Activated CD8-positive, alpha-beta memory T cell treated with anti-CD3 and anti-CD28 coated beads, Interleukin-2, amount 50 U/mL, for 1 hour (primary cell): ENCODE data around the gene CYP26C1.

Experiments used
- DNase-seq: peaks from one replicate; pipeline ENCODE4 v3.0.0-alpha.2; 2020; ENCODE audit errors: extremely low read depth

CYP26C1 gene, protein sequence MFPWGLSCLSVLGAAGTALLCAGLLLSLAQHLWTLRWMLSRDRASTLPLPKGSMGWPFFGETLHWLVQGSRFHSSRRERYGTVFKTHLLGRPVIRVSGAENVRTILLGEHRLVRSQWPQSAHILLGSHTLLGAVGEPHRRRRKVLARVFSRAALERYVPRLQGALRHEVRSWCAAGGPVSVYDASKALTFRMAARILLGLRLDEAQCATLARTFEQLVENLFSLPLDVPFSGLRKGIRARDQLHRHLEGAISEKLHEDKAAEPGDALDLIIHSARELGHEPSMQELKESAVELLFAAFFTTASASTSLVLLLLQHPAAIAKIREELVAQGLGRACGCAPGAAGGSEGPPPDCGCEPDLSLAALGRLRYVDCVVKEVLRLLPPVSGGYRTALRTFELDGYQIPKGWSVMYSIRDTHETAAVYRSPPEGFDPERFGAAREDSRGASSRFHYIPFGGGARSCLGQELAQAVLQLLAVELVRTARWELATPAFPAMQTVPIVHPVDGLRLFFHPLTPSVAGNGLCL

DNA sequence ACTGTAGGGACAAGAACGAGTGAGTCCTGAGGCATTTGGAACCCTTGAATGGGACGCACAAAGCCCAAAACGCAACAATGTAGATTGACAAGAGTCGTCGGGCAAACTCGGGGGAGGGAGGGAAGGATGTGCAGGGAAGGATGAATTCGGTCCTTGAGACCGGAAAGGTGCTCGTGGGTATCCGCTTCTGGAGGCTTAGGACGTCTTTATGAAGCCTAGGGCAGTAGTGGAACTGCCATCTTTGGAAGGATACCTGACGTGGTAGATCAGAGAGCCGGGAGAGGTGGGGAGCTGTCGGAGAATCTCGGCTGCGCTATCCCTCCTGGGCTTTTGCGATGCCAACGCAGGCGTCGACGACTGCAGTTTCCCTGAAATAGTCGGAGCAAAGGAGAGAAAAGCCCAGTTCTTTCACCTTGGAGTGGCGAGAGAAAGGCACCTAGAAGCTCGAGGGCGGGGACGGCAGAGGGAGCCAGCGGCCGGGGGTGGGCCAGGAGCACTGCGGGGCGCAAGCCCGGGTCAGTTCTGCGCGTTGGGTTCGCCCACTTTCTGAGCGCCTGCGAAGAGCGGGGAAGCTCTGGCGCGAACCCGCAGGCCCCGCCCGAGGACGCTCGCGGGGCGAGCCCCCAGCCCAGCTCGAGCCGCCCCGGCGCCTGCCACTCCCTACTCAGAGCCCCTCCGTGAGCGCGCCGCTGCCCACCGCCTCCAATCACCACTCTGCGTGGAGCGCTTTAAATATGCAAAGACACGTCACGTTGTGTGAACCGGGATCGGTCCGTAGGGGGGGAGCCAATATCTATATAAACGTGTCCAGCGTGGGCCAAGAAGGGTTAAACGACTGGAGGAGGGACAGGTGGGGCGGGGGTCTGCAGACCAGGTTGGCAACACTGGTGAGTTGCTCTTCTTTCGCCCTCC, at the start of gene CYP26C1:
TSS of gene CYP26C1 (plus strand) at position 824 of the 912 bp plus-strand sequence. CDS start 466 bp downstream, outside the sequence.
- DNase-seq: no peak

DNA sequence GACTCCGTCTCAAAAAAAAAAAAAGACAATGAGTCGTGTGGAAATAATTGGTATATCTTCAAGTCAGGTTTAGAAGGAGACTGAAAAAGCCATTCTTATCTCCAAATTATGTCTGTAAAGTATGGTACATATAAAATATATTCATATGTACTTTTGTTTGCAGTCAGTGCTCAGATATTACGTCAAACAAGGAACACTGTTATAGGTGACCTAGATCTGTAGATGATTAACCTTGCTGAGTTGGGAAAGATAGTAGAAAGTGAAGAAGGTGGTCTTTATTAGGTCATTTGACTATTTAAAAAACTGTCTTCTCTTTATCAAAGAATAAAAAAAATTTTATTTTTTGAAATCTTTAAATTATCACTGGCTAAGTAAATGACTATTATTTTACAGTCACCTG, 44.9 kb upstream of the CYP26C1 start:
- DNase-seq: no peak

- DNase-seq: no peak
Observed at GRCh38 chr10:93023013-93023650, 37.5 kb upstream of the CYP26C1 start.

GRCh38 chr10:93026072-93026471, 34.5 kb upstream of the CYP26C1 start:
- no peak for DNase-seq

- no peak for DNase-seq
Observed at GRCh38 chr10:93027508-93027907, 33.1 kb upstream of the CYP26C1 start.

DNA sequence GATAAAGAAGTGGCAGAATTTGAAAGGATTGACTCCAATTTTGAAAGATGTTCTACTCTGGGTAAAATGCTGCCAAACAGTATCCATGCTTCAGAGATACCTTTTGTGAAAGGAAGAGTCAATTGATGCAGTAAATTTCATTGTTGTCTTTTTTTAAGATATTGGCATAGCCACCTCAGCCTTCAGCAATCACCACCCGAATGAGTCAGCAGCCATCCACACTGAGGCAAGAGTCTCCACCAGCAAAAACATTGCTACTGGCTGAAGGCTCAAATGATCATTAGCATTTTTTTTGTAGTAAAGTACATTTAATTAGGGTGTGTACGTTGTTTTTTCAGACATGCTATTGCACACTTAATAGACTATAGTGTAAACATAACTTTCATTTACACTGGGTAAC, 31.7 kb upstream of the CYP26C1 start:
- no peak for DNase-seq

DNA sequence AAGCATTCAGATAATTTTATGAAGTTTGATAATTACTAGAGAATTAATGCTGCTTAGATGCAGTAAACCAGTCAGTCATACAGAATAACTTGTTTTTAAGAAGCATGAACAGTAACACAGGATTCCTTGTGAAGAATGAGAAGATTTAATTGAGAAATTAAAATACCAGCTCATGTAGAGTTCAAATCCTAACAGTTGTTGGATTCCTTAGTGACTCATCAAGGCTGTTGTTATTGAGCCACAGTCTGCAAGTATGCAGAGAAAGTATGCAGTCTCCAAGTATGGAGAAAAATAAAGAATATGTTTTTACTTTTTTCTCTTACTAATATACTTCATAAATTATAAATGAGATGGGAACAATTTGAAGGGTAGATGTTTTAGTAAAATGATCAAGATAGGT, 30.2 kb upstream of the CYP26C1 start:
- no peak for DNase-seq

DNA sequence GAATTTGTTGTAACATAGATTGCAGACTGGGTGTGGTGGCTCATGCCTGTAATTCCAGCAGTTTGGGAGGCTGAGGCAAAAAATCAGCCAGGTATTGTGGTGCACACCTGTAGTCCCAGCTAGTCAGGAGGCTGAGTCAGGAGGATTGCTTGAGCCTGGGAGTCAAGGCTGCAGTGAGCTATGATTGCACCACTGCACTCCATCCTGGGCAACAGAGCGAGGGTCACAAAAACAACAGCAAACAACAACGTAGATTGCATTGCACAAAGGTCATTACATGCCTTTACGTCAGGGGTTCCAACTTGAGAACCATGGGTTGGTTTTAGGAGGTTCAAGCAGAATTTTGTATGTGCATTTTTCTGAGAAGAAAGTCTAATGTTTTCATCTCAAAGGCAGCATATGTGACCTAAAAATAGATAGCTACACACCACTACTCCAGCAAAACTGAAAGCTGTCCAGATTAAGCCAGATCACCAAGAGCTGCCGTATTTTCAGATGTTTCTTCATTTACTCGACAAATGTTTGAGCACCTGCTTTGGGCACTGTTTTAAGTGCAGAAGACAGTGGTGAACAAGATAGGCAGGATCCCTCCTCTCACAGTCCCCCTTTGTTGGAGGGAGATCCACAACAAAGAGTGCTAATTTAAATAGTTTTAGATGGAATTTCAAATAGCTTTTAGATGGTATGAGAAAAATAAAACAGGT, 28.3 kb upstream of the CYP26C1 start:
- no peak for DNase-seq

GRCh38 chr10:93032809-93033137, 27.8 kb upstream of the CYP26C1 start:
- no peak for DNase-seq

GRCh38 chr10:93034426-93034825, 26.2 kb upstream of the CYP26C1 start:
- no peak for DNase-seq

GRCh38 chr10:93039110-93039509, 21.5 kb upstream of the CYP26C1 start:
- DNase-seq: no peak

DNA sequence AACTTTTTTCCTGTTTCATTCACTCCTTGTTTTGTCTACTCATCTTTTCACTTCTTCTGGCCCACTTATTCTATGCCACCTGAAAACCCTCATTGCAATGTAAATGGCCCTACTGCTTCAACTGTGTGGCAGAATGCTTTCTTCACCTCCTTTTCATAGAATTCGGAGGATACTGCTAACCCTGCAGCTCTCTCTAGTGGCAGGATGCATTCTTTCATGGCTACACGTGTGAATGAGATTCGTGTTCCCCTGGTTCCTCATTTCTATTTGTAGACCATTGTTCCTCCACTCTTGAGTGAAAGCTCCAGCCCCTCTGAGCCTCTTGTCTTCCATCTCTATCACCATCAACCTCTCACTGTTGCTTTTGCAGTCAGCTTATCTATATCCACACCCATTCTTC, 20.9 kb upstream of the CYP26C1 start:
- no peak for DNase-seq

- no peak for DNase-seq
Observed at GRCh38 chr10:93054486-93054885, 6.1 kb upstream of the CYP26C1 start.

GRCh38 chr10:93058139-93058538, 2.5 kb upstream of the CYP26C1 start:
- no peak for DNase-seq

- no peak for DNase-seq
Observed at GRCh38 chr10:93060887-93061593, 442 bp downstream of the CYP26C1 start.

DNA sequence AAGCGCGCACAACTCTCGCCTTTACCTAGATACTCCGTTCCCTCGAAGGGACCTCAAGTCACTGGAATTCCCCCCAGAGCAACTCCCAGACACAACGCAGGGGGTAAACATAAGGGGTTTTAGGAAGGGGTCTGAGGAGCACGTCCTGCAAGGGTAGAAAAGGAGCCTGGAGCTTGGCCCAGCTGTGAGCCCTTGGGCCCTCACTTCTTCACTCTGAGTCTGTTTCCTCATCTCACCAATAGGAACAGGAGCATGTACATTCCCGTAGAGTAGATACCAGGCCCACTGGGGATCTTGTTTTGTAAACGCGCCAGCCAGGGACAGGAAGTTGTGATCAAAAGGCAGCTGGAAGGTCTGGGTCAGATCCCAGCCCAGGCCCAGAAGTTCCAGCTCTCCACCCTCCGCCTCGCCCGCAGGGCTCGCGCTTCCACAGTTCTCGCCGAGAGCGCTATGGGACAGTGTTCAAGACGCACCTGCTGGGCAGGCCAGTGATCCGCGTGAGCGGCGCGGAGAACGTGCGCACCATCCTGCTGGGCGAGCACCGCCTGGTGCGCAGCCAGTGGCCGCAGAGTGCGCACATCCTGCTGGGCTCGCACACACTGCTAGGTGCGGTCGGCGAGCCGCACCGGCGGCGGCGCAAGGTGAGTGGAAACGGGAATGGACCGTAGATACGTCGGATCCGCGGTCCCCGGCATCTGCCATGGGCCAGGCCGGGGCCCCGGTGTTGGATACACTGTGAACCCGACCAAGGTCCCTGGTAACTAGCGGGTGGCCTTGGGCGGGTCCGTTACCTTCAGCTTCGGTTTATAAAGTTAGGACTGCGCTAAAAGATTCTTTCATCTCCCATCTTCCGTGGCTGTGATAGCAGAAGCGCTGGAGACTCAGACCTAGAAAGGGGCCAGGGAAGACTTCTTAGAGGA, 1.3 kb downstream of the CYP26C1 start:
- no peak for DNase-seq

DNA sequence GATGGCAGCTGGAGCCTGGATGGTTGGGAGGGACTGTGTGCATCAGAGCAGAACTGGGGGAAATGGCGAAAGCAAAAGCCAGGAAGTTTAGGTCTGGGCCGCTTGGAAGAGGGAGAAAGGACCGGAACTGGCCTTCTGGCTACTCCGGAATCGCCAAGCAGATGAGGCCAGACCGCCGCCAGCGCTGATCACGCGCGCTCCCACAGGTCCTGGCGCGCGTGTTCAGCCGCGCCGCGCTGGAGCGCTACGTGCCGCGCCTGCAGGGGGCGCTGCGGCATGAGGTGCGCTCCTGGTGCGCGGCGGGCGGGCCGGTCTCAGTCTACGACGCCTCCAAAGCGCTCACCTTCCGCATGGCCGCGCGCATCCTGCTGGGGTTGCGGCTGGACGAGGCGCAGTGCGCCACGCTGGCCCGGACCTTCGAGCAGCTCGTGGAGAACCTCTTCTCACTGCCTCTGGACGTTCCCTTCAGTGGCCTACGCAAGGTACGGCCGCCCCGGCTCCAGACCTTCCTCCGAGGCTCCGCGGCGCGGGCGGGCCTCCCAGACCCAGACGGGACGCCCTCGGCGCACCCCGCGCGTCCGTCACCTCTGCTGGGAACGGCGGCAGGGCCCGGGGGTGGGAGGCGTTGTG, 2.0 kb downstream of the CYP26C1 start:
- no peak for DNase-seq

DNA sequence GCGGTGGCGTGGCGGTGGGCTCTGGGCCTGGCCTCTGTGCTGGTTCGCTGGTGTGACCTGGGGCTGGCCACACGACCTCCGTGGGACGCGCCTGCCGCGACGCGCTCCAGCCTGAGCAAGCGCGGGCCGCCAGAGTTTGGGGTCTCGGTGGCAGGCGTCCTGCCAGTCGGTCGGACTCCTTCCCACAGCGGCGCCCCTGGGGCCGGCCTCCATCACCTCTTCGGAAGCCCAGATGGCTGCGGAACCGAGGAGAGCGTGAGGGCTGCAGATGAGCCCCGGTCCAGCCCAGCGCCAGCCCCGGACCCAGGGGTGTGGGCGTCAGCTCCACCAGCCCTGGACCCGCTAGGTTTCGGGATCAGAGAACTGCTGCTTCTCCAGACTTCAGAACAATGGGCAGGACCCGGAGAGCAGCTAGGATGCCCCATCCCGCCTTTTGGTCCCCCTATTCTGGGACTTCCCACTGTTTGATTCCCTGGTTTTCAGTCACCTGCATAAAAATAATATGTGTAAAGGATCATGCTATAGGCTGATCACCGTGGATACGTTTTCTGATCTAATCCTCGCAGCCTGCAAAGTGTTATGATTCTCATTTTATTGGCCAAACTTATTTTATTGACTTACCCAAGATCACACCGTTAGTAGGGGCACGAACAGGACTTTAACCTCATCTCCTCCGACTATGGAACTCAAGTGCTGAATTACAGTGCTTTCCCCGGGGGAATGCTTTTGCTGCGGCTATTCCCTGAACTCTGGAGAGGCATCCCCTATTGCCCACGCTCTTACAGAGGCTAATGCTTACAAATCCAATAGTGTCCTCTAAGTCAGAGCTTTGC, 2.8 kb downstream of the CYP26C1 start:
- no peak for DNase-seq
